GM12865 (cell line): ENCODE results near the gene PTPRR.

Source experiments
- DNase-seq: peaks from one replicate; pipeline ENCODE4 v3.0.0; 2010; ENCODE audit warnings: low read depth
- H3K4me3 ChIP-seq: 2 replicates; pipeline ENCODE4 v1.5.1; 2011; ENCODE audit warnings: mild to moderate bottlenecking, low read depth, low read length, control low read depth
- CTCF ChIP-seq: IDR thresholded peaks from 2 replicates; pipeline ENCODE4 v1.5.1; 2011; ENCODE audit warnings: low read length, control low read depth, low read depth, inconsistent platforms; ENCODE audit not compliant: insufficient read depth; ENCODE audit errors: missing control alignments

Gene PTPRR

GRCh38 chr12:70660620-70661219 lies 259.8 kb downstream of the PTPRR start:
- H3K4me3 ChIP-seq: no peak overlapping the region
- TF ChIP-seq CTCF: no peak
- peak; percentile 4 for DNase-seq

- no peak for TF ChIP-seq CTCF
- H3K4me3 ChIP-seq: no peak overlapping the region
- no peak for DNase-seq
Measured at GRCh38 chr12:70660002-70660604, 260.4 kb downstream of the PTPRR start.

GRCh38 chr12:70659077-70659606 lies 261.4 kb downstream of the PTPRR start:
- TF ChIP-seq CTCF: no peak
- H3K4me3 ChIP-seq: no peak overlapping the region
- DNase-seq: no peak

- no peak for TF ChIP-seq CTCF
- DNase-seq: no peak
Measured at GRCh38 chr12:70657616-70658286, 262.8 kb downstream of the PTPRR start.

GRCh38 chr12:70652451-70652850 lies 268.1 kb downstream of the PTPRR start:
- TF ChIP-seq CTCF: no peak
- no peak for DNase-seq
- no peak overlapping the region for H3K4me3 ChIP-seq

More at GRCh38 chr12:70657616-70658286, 262.8 kb downstream of the PTPRR start:
- H3K4me3 ChIP-seq: no peak overlapping the region

- TF ChIP-seq CTCF: no peak
- DNase-seq: no peak
- H3K4me3 ChIP-seq: no peak overlapping the region
Measured at GRCh38 chr12:70648831-70649230, 271.7 kb downstream of the PTPRR start.
